ENCODE results near the gene ELP5. TPM values are rescaled to one million over a fixed set of nuclear protein-coding genes. Genes with fewer than 3 reads are reported as not detected.
A peak's percentile ranks its signal among the peaks of the same experiment; 100 is the strongest.

ELP5 gene
- total RNA-seq, 1 experiment from 2014 or later = 49.6 TPM

GRCh38 chr17:7242717-7243452 is 9.1 kb upstream of the ELP5 start:
- Mint-ChIP-seq H3K9me3 (peaks cover 0 to 2% of the 10 kb centered on the region in 2 experiments; a peak in 2 of 5 replicates), H3K4me1 (peaks cover 34% of the 10 kb centered on the region in 2 experiments), H3K36me3 (ENCODE audit: insufficient read depth in 1 of 3, low read depth in 3 of 3) (peaks cover 27 to 52% (median 47%) of the 10 kb centered on the region in 3 experiments), H3K4me3 (peak overlapping the region; percentile 95 to 97), H3K27ac (peak overlapping the region; percentile 96 to 100 (median 99)), H3K27me3 (ENCODE audit: low read depth) (no peaks in the 10 kb centered on the region; the same call in 1 of the 2 replicates)
- H4K5ac ChIP-seq (ENCODE audit: insufficient read length, low read depth, low read length) = no peak overlapping the region
- peaks cover 5% of the 10 kb centered on the region for H3K79me1 ChIP-seq (ENCODE audit: insufficient read depth, low read depth, low read length, poor library complexity, severe bottlenecking)
- H3K23ac ChIP-seq (ENCODE audit: insufficient read length, low read depth, low read length) = no peak overlapping the region
- H3T11ph ChIP-seq (ENCODE audit: low read length) = no peak overlapping the region
- H3K4ac ChIP-seq (ENCODE audit: low read depth, low read length) = no peak overlapping the region
- no peak overlapping the region for H2AK5ac ChIP-seq (ENCODE audit: insufficient read length, low read length)
- H3K18ac ChIP-seq (ENCODE audit: insufficient read length, low read depth, low read length) = peak overlapping the region; percentile 25
- H3K79me2 ChIP-seq (ENCODE audit: insufficient read depth, low read length) = peaks cover 4% of the 10 kb centered on the region; the same call in 1 of the 2 replicates
- H2BK20ac ChIP-seq (ENCODE audit: low read depth, low read length, poor library complexity, severe bottlenecking) = no peak overlapping the region
- peak; percentile 21; the same call in 1 of the 3 replicates for TF ChIP-seq CTCF (conservative IDR thresholded peaks at IDR 0.05)
- peak; percentile 99 for DNase-seq
- peak overlapping the region; percentile 62 for H3K27ac ChIP-seq (ENCODE audit: insufficient read length, low read depth, low read length)
- H2BK5ac ChIP-seq (ENCODE audit: insufficient read length, low read length) = no peak overlapping the region
- peak overlapping the region; percentile 98 for H3K4me2 ChIP-seq (ENCODE audit: insufficient read depth, insufficient read length, low read length)
- H3K23me2 ChIP-seq (ENCODE audit: insufficient read length, low read depth, low read length, poor library complexity, severe bottlenecking) = peaks cover 4% of the 10 kb centered on the region
- H2BK15ac ChIP-seq (ENCODE audit: low read depth, low read length) = no peak overlapping the region
- H3K56ac ChIP-seq (ENCODE audit: insufficient read length, low read depth, low read length) = no peak overlapping the region
- WGBS (ENCODE audit: extremely low coverage, insufficient read length, low lambda C conversion rate) = no CpG with 5 or more reads among the region's 49 CpGs
- no peak overlapping the region for H2BK120ac ChIP-seq (ENCODE audit: low read depth, low read length, poor library complexity, severe bottlenecking)
- H2AFZ ChIP-seq (ENCODE audit: low read length) = no peak overlapping the region
- H3K4me1 ChIP-seq (ENCODE audit: insufficient read depth, low read length) = no peaks in the 10 kb centered on the region
- H3K14ac ChIP-seq (ENCODE audit: insufficient read depth, low read length) = no peak overlapping the region
- no peak overlapping the region for H4K91ac ChIP-seq (ENCODE audit: insufficient read length, low read depth, low read length)
- H4K20me1 ChIP-seq (ENCODE audit: control insufficient read depth, insufficient read depth, insufficient read length) = no peaks in the 10 kb centered on the region
- H3K9me3 ChIP-seq (ENCODE audit: control insufficient read depth, low read depth, low read length) = no peaks in the 10 kb centered on the region
- H3K27me3 ChIP-seq (ENCODE audit: insufficient read depth, low read length) = no peaks in the 10 kb centered on the region
- no peak overlapping the region for H4K8ac ChIP-seq (replicated peaks; ENCODE audit: insufficient read length, low read depth, low read length)
- H2BK12ac ChIP-seq (ENCODE audit: insufficient read length, low read depth, low read length) = no peak overlapping the region
- peak overlapping the region; percentile 53 for H3K9ac ChIP-seq (ENCODE audit: extremely low read depth, insufficient read length, low read length)
